ENCODE results near the gene TM4SF1.

TM4SF1 gene

GRCh38 chr3:149374793-149375500, 2.5 kb downstream of the TM4SF1 start:
- no peak for ATAC-seq
- TF ChIP-seq ZNF8 (CRISPR knock-in tag; IDR thresholded peaks at IDR 0.05) (no peak), PPARA (CRISPR knock-in tag; IDR thresholded peaks at IDR 0.05; ENCODE audit: borderline replicate concordance) (no peak), PATZ1 (CRISPR knock-in tag; IDR thresholded peaks at IDR 0.05; ENCODE audit: borderline replicate concordance) (no peak), POU6F1 (CRISPR knock-in tag; IDR thresholded peaks at IDR 0.05; ENCODE audit: borderline replicate concordance, low read depth) (no peak), ISL1 (CRISPR knock-in tag; IDR thresholded peaks at IDR 0.05) (no peak), ZNF70 (CRISPR knock-in tag; IDR thresholded peaks at IDR 0.05) (no peak), ESRRG (CRISPR knock-in tag; IDR thresholded peaks at IDR 0.05) (no peak), CREB5 (CRISPR knock-in tag; IDR thresholded peaks at IDR 0.05; ENCODE audit: low read depth) (no peak)

- TF ChIP-seq PPARA (CRISPR knock-in tag; IDR thresholded peaks at IDR 0.05; ENCODE audit: borderline replicate concordance) (no peak), CREB5 (CRISPR knock-in tag; IDR thresholded peaks at IDR 0.05; ENCODE audit: low read depth) (no peak), RARB (CRISPR knock-in tag; IDR thresholded peaks at IDR 0.05) (no peak), BACH2 (CRISPR knock-in tag; IDR thresholded peaks at IDR 0.05; ENCODE audit: borderline replicate concordance) (no peak), POU6F1 (CRISPR knock-in tag; IDR thresholded peaks at IDR 0.05; ENCODE audit: borderline replicate concordance, low read depth) (no peak), ZFP30 (CRISPR knock-in tag; IDR thresholded peaks at IDR 0.05) (no peak), ZNF565 (CRISPR knock-in tag; conservative IDR thresholded peaks at IDR 0.05; ENCODE audit: low read depth) (no peak), TOX (CRISPR knock-in tag; IDR thresholded peaks at IDR 0.05; ENCODE audit: borderline replicate concordance) (no peak), TSHZ2 (CRISPR knock-in tag; IDR thresholded peaks at IDR 0.05) (no peak), ESRRG (CRISPR knock-in tag; IDR thresholded peaks at IDR 0.05) (no peak), ZFP3 (CRISPR knock-in tag; IDR thresholded peaks at IDR 0.05) (no peak)
- no peak for ATAC-seq
Measured at GRCh38 chr3:149374391-149374790, 3.1 kb downstream of the TM4SF1 start.

- no peak for ATAC-seq
- TF ChIP-seq PPARA (CRISPR knock-in tag; IDR thresholded peaks at IDR 0.05; ENCODE audit: borderline replicate concordance) (no peak), SNAI2 (CRISPR knock-in tag; IDR thresholded peaks at IDR 0.05) (no peak), ARNTL (CRISPR knock-in tag; IDR thresholded peaks at IDR 0.05; ENCODE audit: borderline replicate concordance, low read depth) (no peak), ZNF70 (CRISPR knock-in tag; IDR thresholded peaks at IDR 0.05) (no peak), ZFP30 (CRISPR knock-in tag; IDR thresholded peaks at IDR 0.05) (no peak), BACH2 (CRISPR knock-in tag; IDR thresholded peaks at IDR 0.05; ENCODE audit: borderline replicate concordance) (no peak), CSDC2 (CRISPR knock-in tag; IDR thresholded peaks at IDR 0.05) (no peak), ZFP3 (CRISPR knock-in tag; IDR thresholded peaks at IDR 0.05) (no peak), TSHZ2 (CRISPR knock-in tag; IDR thresholded peaks at IDR 0.05) (no peak), RARB (CRISPR knock-in tag; IDR thresholded peaks at IDR 0.05) (no peak), POU6F1 (CRISPR knock-in tag; IDR thresholded peaks at IDR 0.05; ENCODE audit: borderline replicate concordance, low read depth) (no peak), ZNF8 (CRISPR knock-in tag; IDR thresholded peaks at IDR 0.05) (no peak)
Measured at GRCh38 chr3:149373235-149374125, 4.0 kb downstream of the TM4SF1 start.
